Stimulated activated naive CD8-positive, alpha-beta T cell treated with anti-CD3 and anti-CD28 coated beads, Interleukin-15, amount 100 ng/mL, for 72 hours (primary cell): ENCODE measurements around the gene MUS81.
A peak's percentile ranks its signal among the peaks of the same experiment; 100 is the strongest.

Source experiments
- ATAC-seq: fragments of 150-1000 bp; cut with Tn5 transposase; 2 replicates; pipeline ENCODE4 v1.10.0; 2021; ENCODE audit warnings: mild to moderate bottlenecking, moderate library complexity
- DNase-seq, 2 donors: peaks; one replicate each; pipeline ENCODE4 v3.0.0; 2021 to 2022
- H3K27ac Mint-ChIP-seq, 2 donors: one replicate each; pipeline ENCODE4 v1.8.0; 2022; ENCODE audit warnings: mild to moderate bottlenecking in 2 of 2, mixed read lengths in 2 of 2, moderate library complexity in 2 of 2
- H3K27me3 Mint-ChIP-seq: one replicate; pipeline ENCODE4 v1.8.0; 2022; ENCODE audit warnings: mixed read lengths
- H3K4me1 Mint-ChIP-seq: one replicate; pipeline ENCODE4 v1.8.0; 2022; ENCODE audit warnings: mild to moderate bottlenecking, mixed read lengths
- H3K4me3 Mint-ChIP-seq, 2 donors: one replicate each; pipeline ENCODE4 v1.8.0; 2022; ENCODE audit warnings: mild to moderate bottlenecking in 2 of 2, mixed read lengths in 2 of 2, moderate library complexity in 1 of 2
- H3K9me3 Mint-ChIP-seq, 2 donors: one replicate each; pipeline ENCODE4 v1.8.0; 2022; ENCODE audit warnings: mixed read lengths in 2 of 2

Gene MUS81

GRCh38 chr11:65862941-65863888 is 3.0 kb downstream of the MUS81 start:
- H3K27ac Mint-ChIP-seq, result peak overlapping the region; percentile 10 to 44
- H3K4me1 Mint-ChIP-seq, result peaks cover 58% of the 10 kb centered on the region
- peak in 1 of 2 donors; percentile 9 for DNase-seq
- ATAC-seq, result no peak
- H3K4me3 Mint-ChIP-seq, result peak overlapping the region in 1 of 2 donors; percentile 18
- no peaks in the 10 kb centered on the region for H3K9me3 Mint-ChIP-seq
- no peaks in the 10 kb centered on the region for H3K27me3 Mint-ChIP-seq

GRCh38 chr11:65863889-65864705 is 3.9 kb downstream of the MUS81 start:
- H3K9me3 Mint-ChIP-seq, result no peaks in the 10 kb centered on the region
- H3K4me3 Mint-ChIP-seq, result no peak overlapping the region
- DNase-seq, result no peak
- no peak for ATAC-seq
- H3K27ac Mint-ChIP-seq, result peak overlapping the region in 1 of 2 donors; percentile 82
- peaks cover 49% of the 10 kb centered on the region for H3K4me1 Mint-ChIP-seq
- H3K27me3 Mint-ChIP-seq, result no peaks in the 10 kb centered on the region

GRCh38 chr11:65864706-65865471 is 4.7 kb downstream of the MUS81 start:
- H3K27ac Mint-ChIP-seq, result peak overlapping the region; percentile 37 to 50
- peaks cover 54% of the 10 kb centered on the region for H3K4me1 Mint-ChIP-seq
- no peaks in the 10 kb centered on the region for H3K27me3 Mint-ChIP-seq

GRCh38 chr11:65865550-65866172 is 5.4 kb downstream of the MUS81 start:
- no peaks in the 10 kb centered on the region for H3K27me3 Mint-ChIP-seq
- H3K9me3 Mint-ChIP-seq, result no peaks in the 10 kb centered on the region
- no peak overlapping the region for H3K27ac Mint-ChIP-seq
- no peak overlapping the region for H3K4me3 Mint-ChIP-seq
- ATAC-seq (no peak), DNase-seq (no peak)
- peaks cover 62% of the 10 kb centered on the region for H3K4me1 Mint-ChIP-seq

More at GRCh38 chr11:65864706-65865471, 4.7 kb downstream of the MUS81 start:
- Mint-ChIP-seq H3K4me3 (no peak overlapping the region), H3K9me3 (no peaks in the 10 kb centered on the region)
- DNase-seq, result no peak
- ATAC-seq, result no peak

GRCh38 chr11:65866509-65867283 is 6.5 kb downstream of the MUS81 start:
- Mint-ChIP-seq H3K27ac (peak overlapping the region in 1 of 2 donors; percentile 59), H3K27me3 (no peaks in the 10 kb centered on the region), H3K4me1 (peaks cover 64% of the 10 kb centered on the region), H3K4me3 (no peak overlapping the region), H3K9me3 (no peaks in the 10 kb centered on the region)
- ATAC-seq (no peak), DNase-seq (no peak)

GRCh38 chr11:65867284-65868071 is 7.2 kb downstream of the MUS81 start:
- ATAC-seq (no peak), DNase-seq (no peak)
- Mint-ChIP-seq H3K4me1 (peaks cover 62% of the 10 kb centered on the region), H3K27ac (no peak overlapping the region), H3K4me3 (no peak overlapping the region), H3K27me3 (no peaks in the 10 kb centered on the region), H3K9me3 (no peaks in the 10 kb centered on the region)

GRCh38 chr11:65868076-65868667 is 7.9 kb downstream of the MUS81 start:
- DNase-seq (no peak), ATAC-seq (no peak)
- no peaks in the 10 kb centered on the region for H3K9me3 Mint-ChIP-seq
- H3K4me3 Mint-ChIP-seq, result no peak overlapping the region
- peaks cover 4% of the 10 kb centered on the region for H3K27me3 Mint-ChIP-seq
- peaks cover 60% of the 10 kb centered on the region for H3K4me1 Mint-ChIP-seq
- no peak overlapping the region for H3K27ac Mint-ChIP-seq

GRCh38 chr11:65868907-65869306 is 8.7 kb downstream of the MUS81 start:
- H3K4me3 Mint-ChIP-seq, result no peak overlapping the region
- H3K9me3 Mint-ChIP-seq, result no peaks in the 10 kb centered on the region
- no peak overlapping the region for H3K27ac Mint-ChIP-seq
- peaks cover 6% of the 10 kb centered on the region for H3K27me3 Mint-ChIP-seq
- ATAC-seq (no peak), DNase-seq (no peak)
- peaks cover 61% of the 10 kb centered on the region for H3K4me1 Mint-ChIP-seq

GRCh38 chr11:65869643-65870306 is 9.5 kb downstream of the MUS81 start:
- H3K27ac Mint-ChIP-seq, result no peak overlapping the region
- ATAC-seq, result no peak
- H3K4me3 Mint-ChIP-seq, result no peak overlapping the region

GRCh38 chr11:65870307-65870658 is 10.1 kb downstream of the MUS81 start:
- DNase-seq (no peak), ATAC-seq (no peak)
- Mint-ChIP-seq H3K27me3 (peaks cover 6% of the 10 kb centered on the region), H3K9me3 (no peaks in the 10 kb centered on the region), H3K4me3 (no peak overlapping the region), H3K4me1 (peaks cover 57% of the 10 kb centered on the region), H3K27ac (no peak overlapping the region)

More at GRCh38 chr11:65869643-65870306, 9.5 kb downstream of the MUS81 start:
- peaks cover 57% of the 10 kb centered on the region for H3K4me1 Mint-ChIP-seq
- H3K9me3 Mint-ChIP-seq, result no peaks in the 10 kb centered on the region
- H3K27me3 Mint-ChIP-seq, result peaks cover 6% of the 10 kb centered on the region
- DNase-seq, result no peak

GRCh38 chr11:65870706-65871681 is 10.8 kb downstream of the MUS81 start:
- no peaks in the 10 kb centered on the region for H3K9me3 Mint-ChIP-seq
- no peak for ATAC-seq
- H3K27me3 Mint-ChIP-seq, result peaks cover 6% of the 10 kb centered on the region
- DNase-seq, result no peak
- H3K27ac Mint-ChIP-seq, result peak overlapping the region in 1 of 2 donors; percentile 59
- peaks cover 57% of the 10 kb centered on the region for H3K4me1 Mint-ChIP-seq
- H3K4me3 Mint-ChIP-seq, result peak overlapping the region in 1 of 2 donors; percentile 63
